Transverse colon (tissue), 4 donors: ENCODE measurements around the gene TAF11L14.
"Not testable (repeated sequence)": the region's sequence is repeated elsewhere in the genome, so short reads cannot be mapped to it uniquely, and the experiment has no call there.

Experiments used
- POLR2AphosphoS5 ChIP-seq, 3 donors: sonication (generic); formaldehyde crosslinking; IDR thresholded peaks; one replicate each; pipeline ENCODE4 v1.6.1; 2016; ENCODE audit warnings: antibody characterized with exemption in 3 of 3
- TF ChIP-seq, protein P1 (sequence below), 5 experiments: fragments of 200-600 bp in 3 of 5; fragments of 450-650 bp in 2 of 5; sonication (generic) in 3 of 5; IDR thresholded peaks; 1 replicate in 2 of 5; 2 replicates in 3 of 5; pipeline ENCODE4 v1.5.1; 2016 to 2017; ENCODE audit warnings: antibody characterized with exemption in 5 of 5, inconsistent platforms in 3 of 5, mild to moderate bottlenecking in 2 of 5, moderate library complexity in 1 of 5

GRCh38 chr5:17610092-17610491 is 24.2 kb upstream of the TAF11L14 start, which contains the start of gene TAF11L12:
- TF ChIP-seq POLR2AphosphoS5 (IDR thresholded peaks at IDR 0.05): not testable (repeated sequence)
- TF ChIP-seq, protein P1, sequence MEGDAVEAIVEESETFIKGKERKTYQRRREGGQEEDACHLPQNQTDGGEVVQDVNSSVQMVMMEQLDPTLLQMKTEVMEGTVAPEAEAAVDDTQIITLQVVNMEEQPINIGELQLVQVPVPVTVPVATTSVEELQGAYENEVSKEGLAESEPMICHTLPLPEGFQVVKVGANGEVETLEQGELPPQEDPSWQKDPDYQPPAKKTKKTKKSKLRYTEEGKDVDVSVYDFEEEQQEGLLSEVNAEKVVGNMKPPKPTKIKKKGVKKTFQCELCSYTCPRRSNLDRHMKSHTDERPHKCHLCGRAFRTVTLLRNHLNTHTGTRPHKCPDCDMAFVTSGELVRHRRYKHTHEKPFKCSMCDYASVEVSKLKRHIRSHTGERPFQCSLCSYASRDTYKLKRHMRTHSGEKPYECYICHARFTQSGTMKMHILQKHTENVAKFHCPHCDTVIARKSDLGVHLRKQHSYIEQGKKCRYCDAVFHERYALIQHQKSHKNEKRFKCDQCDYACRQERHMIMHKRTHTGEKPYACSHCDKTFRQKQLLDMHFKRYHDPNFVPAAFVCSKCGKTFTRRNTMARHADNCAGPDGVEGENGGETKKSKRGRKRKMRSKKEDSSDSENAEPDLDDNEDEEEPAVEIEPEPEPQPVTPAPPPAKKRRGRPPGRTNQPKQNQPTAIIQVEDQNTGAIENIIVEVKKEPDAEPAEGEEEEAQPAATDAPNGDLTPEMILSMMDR (IDR thresholded peaks at IDR 0.05): not testable (repeated sequence)
